ENCODE measurements around the gene SLC24A1. TPM values are rescaled to one million over a fixed set of nuclear protein-coding genes. Genes with fewer than 3 reads are reported as not detected.
A peak's percentile ranks its signal among the peaks of the same experiment; 100 is the strongest.

Gene SLC24A1
- total RNA-seq, 2 experiments from 2014 or later: 4.2 to 4.3 TPM

GRCh38 chr15:65646486-65646885, 24.7 kb downstream of the SLC24A1 start:
- no peak overlapping the region for H3K27ac Mint-ChIP-seq
- H3K27me3 Mint-ChIP-seq: no peaks in the 10 kb centered on the region
- no peak for ATAC-seq
- peaks cover 8% of the 10 kb centered on the region for H3K4me1 Mint-ChIP-seq
- no peak overlapping the region for H3K4me3 Mint-ChIP-seq
- peaks cover 6% of the 10 kb centered on the region for H3K36me3 Mint-ChIP-seq
- H3K9me3 Mint-ChIP-seq (ENCODE audit: low read depth): no peaks in the 10 kb centered on the region
- DNase-seq: no peak
- CTCF ChIA-PET: interaction anchor here (0.8 to 0.9 kb wide), 2 partner anchors 130 to 190 kb away, joined by 3 read pairs; no protein-coding TSS in a partner anchor

- DNase-seq: no peak
- ATAC-seq: no peak
- CTCF ChIA-PET: interaction anchor here (2.3 to 2.5 kb wide), 2 partner anchors 9 to 11 kb away, joined by 7 to 15 read pairs; no protein-coding TSS in a partner anchor
- Mint-ChIP-seq H3K9me3 (ENCODE audit: low read depth) (no peaks in the 10 kb centered on the region), H3K36me3 (peaks cover 31% of the 10 kb centered on the region), H3K27ac (peak overlapping the region; percentile 53), H3K4me1 (peaks cover 9% of the 10 kb centered on the region), H3K27me3 (no peaks in the 10 kb centered on the region), H3K4me3 (no peak overlapping the region)
These were observed 28.7 kb downstream of the SLC24A1 start for GRCh38 chr15:65650312-65651041.

GRCh38 chr15:65651042-65651322, 29.2 kb downstream of the SLC24A1 start:
- no peaks in the 10 kb centered on the region for H3K27me3 Mint-ChIP-seq
- no peaks in the 10 kb centered on the region for H3K9me3 Mint-ChIP-seq (ENCODE audit: low read depth)
- ATAC-seq (no peak), DNase-seq (no peak)
- CTCF ChIA-PET: interaction anchor here (2.3 kb wide), 1 partner anchor 9 kb away, joined by 7 read pairs; no protein-coding TSS in a partner anchor
- peaks cover 9% of the 10 kb centered on the region for H3K4me1 Mint-ChIP-seq
- H3K27ac Mint-ChIP-seq: no peak overlapping the region
- no peak overlapping the region for H3K4me3 Mint-ChIP-seq
- H3K36me3 Mint-ChIP-seq: peaks cover 32% of the 10 kb centered on the region

GRCh38 chr15:65651831-65652749, 30.4 kb downstream of the SLC24A1 start:
- H3K9me3 Mint-ChIP-seq (ENCODE audit: low read depth): no peaks in the 10 kb centered on the region
- no peaks in the 10 kb centered on the region for H3K27me3 Mint-ChIP-seq
- peaks cover 9% of the 10 kb centered on the region for H3K4me1 Mint-ChIP-seq
- no peak overlapping the region for H3K4me3 Mint-ChIP-seq
- no peak overlapping the region for H3K27ac Mint-ChIP-seq
- DNase-seq (no peak), ATAC-seq (no peak)
- H3K36me3 Mint-ChIP-seq: peaks cover 34% of the 10 kb centered on the region
- CTCF ChIA-PET: interaction anchor here (1.2 to 2.3 kb wide), 2 partner anchors 10 to 205 kb away, joined by 3 to 7 read pairs; no protein-coding TSS in a partner anchor

- no peaks in the 10 kb centered on the region for H3K27me3 Mint-ChIP-seq
- DNase-seq: no peak
- CTCF ChIA-PET: interaction anchor here (1.4 kb wide), 1 partner anchor 14 kb away, joined by 4 read pairs; no protein-coding TSS in a partner anchor
- no peaks in the 10 kb centered on the region for H3K9me3 Mint-ChIP-seq (ENCODE audit: low read depth)
- no peak overlapping the region for H3K4me3 Mint-ChIP-seq
- no peak for ATAC-seq
- no peak overlapping the region for H3K27ac Mint-ChIP-seq
- peaks cover 34% of the 10 kb centered on the region for H3K36me3 Mint-ChIP-seq
- peaks cover 9% of the 10 kb centered on the region for H3K4me1 Mint-ChIP-seq
These were observed 31.6 kb downstream of the SLC24A1 start for GRCh38 chr15:65653341-65653740.

- Mint-ChIP-seq H3K36me3 (peaks cover 37% of the 10 kb centered on the region), H3K4me3 (no peak overlapping the region), H3K27me3 (no peaks in the 10 kb centered on the region), H3K27ac (no peak overlapping the region), H3K4me1 (peaks cover 9% of the 10 kb centered on the region), H3K9me3 (ENCODE audit: low read depth) (no peaks in the 10 kb centered on the region)
- CTCF ChIA-PET: interaction anchor here (1.4 kb wide), 1 partner anchor 15 kb away, joined by 4 read pairs; no protein-coding TSS in a partner anchor
- no peak for DNase-seq
- ATAC-seq: no peak
These were observed 32.2 kb downstream of the SLC24A1 start for GRCh38 chr15:65653801-65654521.

- CTCF ChIA-PET: no interaction called here
These were observed 33.3 kb downstream of the SLC24A1 start for GRCh38 chr15:65655026-65655425.

GRCh38 chr15:65655457-65655856, 33.7 kb downstream of the SLC24A1 start:
- CTCF ChIA-PET: no interaction called here
- H3K27ac Mint-ChIP-seq: no peak overlapping the region
- H3K4me1 Mint-ChIP-seq: peaks cover 5% of the 10 kb centered on the region
- peaks cover 37% of the 10 kb centered on the region for H3K36me3 Mint-ChIP-seq
- H3K27me3 Mint-ChIP-seq: no peaks in the 10 kb centered on the region
- no peak for DNase-seq
- H3K4me3 Mint-ChIP-seq: no peak overlapping the region
- no peak for ATAC-seq
- H3K9me3 Mint-ChIP-seq (ENCODE audit: low read depth): no peaks in the 10 kb centered on the region

More at GRCh38 chr15:65655026-65655425, 33.3 kb downstream of the SLC24A1 start:
- DNase-seq: no peak
- Mint-ChIP-seq H3K4me1 (peaks cover 9% of the 10 kb centered on the region), H3K36me3 (peaks cover 38% of the 10 kb centered on the region), H3K4me3 (no peak overlapping the region), H3K9me3 (ENCODE audit: low read depth) (no peaks in the 10 kb centered on the region), H3K27ac (no peak overlapping the region), H3K27me3 (no peaks in the 10 kb centered on the region)
- ATAC-seq: no peak

- peaks cover 31% of the 10 kb centered on the region for H3K36me3 Mint-ChIP-seq
- H3K4me1 Mint-ChIP-seq: no peaks in the 10 kb centered on the region
- no peak overlapping the region for H3K27ac Mint-ChIP-seq
- no peak overlapping the region for H3K4me3 Mint-ChIP-seq
- no peaks in the 10 kb centered on the region for H3K27me3 Mint-ChIP-seq
- H3K9me3 Mint-ChIP-seq (ENCODE audit: low read depth): no peaks in the 10 kb centered on the region
- CTCF ChIA-PET: interaction anchor here (1.1 to 1.2 kb wide), 4 partner anchors 9 to 323 kb away, joined by 3 to 4 read pairs (median 4); no protein-coding TSS in a partner anchor
- no peak for DNase-seq
- no peak for ATAC-seq
These were observed 37.8 kb downstream of the SLC24A1 start for GRCh38 chr15:65659502-65660052.

- no peaks in the 10 kb centered on the region for H3K9me3 Mint-ChIP-seq (ENCODE audit: low read depth)
- no peaks in the 10 kb centered on the region for H3K27me3 Mint-ChIP-seq
- CTCF ChIA-PET: interaction anchor here (1.2 kb wide), 1 partner anchor 22 kb away, joined by 4 read pairs; no protein-coding TSS in a partner anchor
- DNase-seq (no peak), ATAC-seq (no peak)
- H3K27ac Mint-ChIP-seq: no peak overlapping the region
- H3K4me1 Mint-ChIP-seq: no peaks in the 10 kb centered on the region
- peaks cover 32% of the 10 kb centered on the region for H3K36me3 Mint-ChIP-seq
- no peak overlapping the region for H3K4me3 Mint-ChIP-seq
These were observed 39.2 kb downstream of the SLC24A1 start for GRCh38 chr15:65660927-65661326.

GRCh38 chr15:65663521-65663920, 41.8 kb downstream of the SLC24A1 start:
- DNase-seq (no peak), ATAC-seq (no peak)
- Mint-ChIP-seq H3K36me3 (peaks cover 34% of the 10 kb centered on the region), H3K4me1 (no peaks in the 10 kb centered on the region), H3K9me3 (ENCODE audit: low read depth) (no peaks in the 10 kb centered on the region), H3K27me3 (no peaks in the 10 kb centered on the region), H3K4me3 (no peak overlapping the region), H3K27ac (no peak overlapping the region)
- CTCF ChIA-PET: no interaction called here

- Mint-ChIP-seq H3K27ac (no peak overlapping the region), H3K36me3 (peaks cover 39% of the 10 kb centered on the region), H3K4me1 (no peaks in the 10 kb centered on the region), H3K27me3 (no peaks in the 10 kb centered on the region), H3K9me3 (ENCODE audit: low read depth) (no peaks in the 10 kb centered on the region), H3K4me3 (no peak overlapping the region)
- DNase-seq (no peak), ATAC-seq (no peak)
- CTCF ChIA-PET: no interaction called here
These were observed 44.5 kb downstream of the SLC24A1 start for GRCh38 chr15:65666257-65666656.

GRCh38 chr15:65675551-65675950, 53.8 kb downstream of the SLC24A1 start:
- H3K27me3 Mint-ChIP-seq: no peaks in the 10 kb centered on the region

More at GRCh38 chr15:65675551-65675950, 53.8 kb downstream of the SLC24A1 start:
- CTCF ChIA-PET: no interaction called here
- DNase-seq (no peak), ATAC-seq (no peak)
- no peak overlapping the region for H3K27ac Mint-ChIP-seq
- no peaks in the 10 kb centered on the region for H3K9me3 Mint-ChIP-seq (ENCODE audit: low read depth)
- peaks cover 28% of the 10 kb centered on the region for H3K36me3 Mint-ChIP-seq
- H3K4me1 Mint-ChIP-seq: no peaks in the 10 kb centered on the region
- no peak overlapping the region for H3K4me3 Mint-ChIP-seq

Measured in activated CD8-positive, alpha-beta memory T cell treated with anti-CD3 and anti-CD28 coated beads, Interleukin-2, amount 10 ng/mL, durations not matched to agents 7 days and 5 days (primary cell).